Stimulated activated CD8-positive, alpha-beta memory T cell treated with anti-CD3 and anti-CD28 coated beads, Interleukin-2, amount 100 ng/mL, for 1 hour (primary cell): ENCODE data around the gene PSG11.
"Not testable (repeated sequence)": the region's sequence is repeated elsewhere in the genome, so short reads cannot be mapped to it uniquely, and the experiment has no call there.

ENCODE experiments used
- DNase-seq, 2 donors: peaks; one replicate each; pipeline ENCODE4 v3.0.0-alpha.2; 2020; ENCODE audit warnings: low read depth in 2 of 2

The PSG11 gene

DNA sequence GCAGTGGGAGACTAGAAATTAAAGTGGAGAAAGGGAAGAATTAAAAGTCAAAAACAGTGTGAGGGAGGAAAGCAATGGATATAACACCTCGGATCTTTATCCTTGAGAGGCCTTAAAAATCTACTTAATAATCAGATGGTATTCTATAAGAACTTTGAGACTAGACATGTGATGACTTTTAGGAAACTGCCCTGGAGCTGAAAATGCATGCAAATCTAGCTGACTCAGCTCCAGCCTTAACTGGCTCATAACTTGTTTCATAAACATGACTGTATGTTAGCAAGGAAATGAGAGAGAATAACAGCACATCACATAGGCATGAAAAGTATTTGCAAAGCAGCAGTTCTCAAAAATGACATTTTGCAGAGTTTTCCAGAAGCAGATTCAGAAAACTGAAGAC, 38.1 kb downstream of the PSG11 start:
- not testable (repeated sequence) for DNase-seq

DNA sequence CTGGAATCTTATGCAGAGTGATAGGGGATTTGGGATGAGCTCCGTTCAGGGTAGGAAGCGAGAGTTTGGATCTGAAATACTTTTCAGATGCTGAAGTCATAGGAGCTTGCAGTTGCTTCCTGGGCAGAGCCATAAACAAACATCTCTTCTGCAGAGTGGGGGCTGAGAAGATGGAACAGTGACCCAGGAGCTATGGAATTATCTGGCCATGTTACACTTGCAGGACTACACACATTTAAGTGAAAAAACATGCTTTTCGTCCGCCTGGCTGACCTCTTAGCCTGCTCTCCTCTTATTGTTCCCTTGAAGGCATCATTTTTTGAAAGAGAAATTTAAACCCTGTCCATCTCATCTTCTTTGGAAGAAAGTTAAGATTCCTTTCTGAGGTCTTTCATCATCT, 40.7 kb downstream of the PSG11 start:
- no peak for DNase-seq

DNA sequence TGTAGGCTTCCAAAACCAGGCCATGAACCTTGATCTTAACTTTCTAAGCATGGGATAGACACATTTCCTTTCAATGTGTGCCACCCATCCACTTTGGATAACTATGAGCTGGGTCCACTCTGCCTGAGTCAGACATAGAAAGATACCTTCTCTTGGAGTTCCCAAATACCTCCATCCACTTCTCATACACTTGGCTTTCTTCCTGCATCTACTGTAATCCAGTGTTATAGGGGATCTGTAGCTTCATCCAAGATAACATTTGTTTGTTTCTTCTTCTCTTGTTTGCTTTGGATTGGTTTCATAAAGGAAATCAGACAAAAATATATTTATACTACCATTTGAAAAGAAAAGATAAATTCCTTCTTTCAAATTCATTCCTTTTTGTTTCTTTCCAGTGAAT, 44.2 kb downstream of the PSG11 start:
- DNase-seq = not testable (repeated sequence)

DNA sequence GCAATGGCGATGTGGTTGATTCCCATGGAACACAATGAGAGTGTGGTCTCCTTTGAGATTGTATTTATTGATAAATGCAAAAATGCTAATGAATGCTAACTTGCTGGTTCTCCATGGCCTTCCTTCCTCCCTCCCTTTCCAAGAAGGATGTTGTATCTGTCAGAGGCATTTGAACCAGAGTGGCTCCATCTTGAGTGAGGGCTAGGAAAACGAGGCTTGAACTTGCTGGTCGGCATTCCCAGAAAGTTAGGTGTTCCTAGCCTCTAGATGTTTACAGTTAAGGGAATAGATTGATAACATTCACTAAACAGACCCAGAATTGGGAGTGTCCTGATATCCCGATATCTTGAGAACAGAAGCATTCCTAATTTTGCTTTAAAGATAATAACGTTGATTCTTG, 54.8 kb downstream of the PSG11 start:
- DNase-seq = not testable (repeated sequence)

DNA sequence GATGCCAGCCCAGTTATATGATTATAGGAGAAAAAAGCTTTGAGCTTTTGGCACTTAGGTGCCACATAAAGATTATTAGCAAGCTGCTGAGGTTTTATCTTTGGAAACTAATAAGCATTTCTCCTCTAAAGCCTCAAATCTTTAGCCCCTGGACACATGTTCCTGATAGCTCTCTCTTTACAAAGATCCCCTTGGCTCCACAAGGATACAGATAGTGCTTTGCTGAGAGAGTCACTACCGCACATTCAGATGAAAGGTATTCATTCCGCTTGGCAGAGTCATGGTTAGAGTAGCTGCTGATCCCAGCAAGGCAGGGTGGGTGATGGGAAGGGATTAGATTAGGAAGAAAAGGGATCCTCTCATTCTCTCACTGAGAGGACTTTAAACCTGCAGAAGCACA, 61.1 kb downstream of the PSG11 start:
- DNase-seq = no peak

DNA sequence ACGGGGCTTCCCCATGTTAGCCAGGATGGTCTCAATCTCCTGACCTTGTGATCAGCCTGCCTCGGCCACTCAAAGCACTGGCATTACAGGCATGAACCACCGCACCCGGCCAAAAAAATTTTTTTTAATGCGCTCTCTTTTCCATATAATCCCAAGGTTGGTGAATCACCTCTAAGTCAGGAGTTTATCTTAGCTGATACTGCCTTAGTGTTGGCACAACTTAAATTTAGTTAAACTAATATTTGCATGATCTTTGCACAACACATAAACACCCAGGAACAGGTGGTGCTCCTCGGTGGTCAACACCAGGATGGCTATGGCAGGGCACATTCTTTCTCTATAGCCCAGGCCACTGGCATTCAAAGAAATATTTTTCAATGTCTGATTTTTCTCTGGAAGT, 65.2 kb downstream of the PSG11 start:
- DNase-seq = no peak
